ENCODE data around the gene ST6GALNAC4.
A peak's percentile ranks its signal among the peaks of the same experiment; 100 is the strongest.

Gene ST6GALNAC4

GRCh38 chr9:127920794-127921193 lies 4.0 kb upstream of the ST6GALNAC4 start:
- 96% methylated on average over 6 of the region's 7 CpGs for WGBS (ENCODE audit: insufficient coverage)
- ChIA-PET POLR2A (interaction anchor here (1.4 kb wide), 1 partner anchor 135 kb away, joined by 3 read pairs; the partner anchor contains the start of gene CDK9), CTCF (interaction anchor here (0.6 to 5.7 kb wide), 34 partner anchors 8 to 426 kb away, joined by 3 to 41 read pairs (median 4); partner anchors contain the start of genes PTRH1, ST6GALNAC6 and TOR2A)
- Histone ChIP-seq H3K27me3 (replicated peaks in 2 of 5; ENCODE audit: control insufficient read depth in 4 of 5, insufficient read depth in 5 of 5, low read length in 4 of 5) (peaks cover 0 to 17% (median 8%) of the 10 kb centered on the region in 5 experiments), H3K27ac (ENCODE audit: insufficient read depth in 1 of 2, low read depth in 1 of 2, low read length in 2 of 2, poor library complexity in 1 of 2, severe bottlenecking in 2 of 2) (no peak overlapping the region), H3K4me3 (ENCODE audit: control insufficient read depth in 1 of 7, extremely low read depth in 1 of 7, insufficient read depth in 4 of 7, low read depth in 2 of 7, low read length in 6 of 7) (no peak overlapping the region), H3K4me1 (ENCODE audit: control extremely low read depth in 1 of 4, control insufficient read depth in 4 of 4, insufficient read depth in 4 of 4, low read length in 3 of 4) (peaks cover 2 to 44% (median 39%) of the 10 kb centered on the region in 4 experiments), H3K9me3 (ENCODE audit: control extremely low read depth in 1 of 5, control insufficient read depth in 4 of 5, insufficient read depth in 2 of 5, low read depth in 1 of 5, low read length in 4 of 5) (no peaks in the 10 kb centered on the region), H3K36me3 (ENCODE audit: control insufficient read depth in 4 of 4, insufficient read depth in 4 of 4, low read length in 3 of 4) (no peaks in the 10 kb centered on the region)
- DNase-seq = no peak

DNA sequence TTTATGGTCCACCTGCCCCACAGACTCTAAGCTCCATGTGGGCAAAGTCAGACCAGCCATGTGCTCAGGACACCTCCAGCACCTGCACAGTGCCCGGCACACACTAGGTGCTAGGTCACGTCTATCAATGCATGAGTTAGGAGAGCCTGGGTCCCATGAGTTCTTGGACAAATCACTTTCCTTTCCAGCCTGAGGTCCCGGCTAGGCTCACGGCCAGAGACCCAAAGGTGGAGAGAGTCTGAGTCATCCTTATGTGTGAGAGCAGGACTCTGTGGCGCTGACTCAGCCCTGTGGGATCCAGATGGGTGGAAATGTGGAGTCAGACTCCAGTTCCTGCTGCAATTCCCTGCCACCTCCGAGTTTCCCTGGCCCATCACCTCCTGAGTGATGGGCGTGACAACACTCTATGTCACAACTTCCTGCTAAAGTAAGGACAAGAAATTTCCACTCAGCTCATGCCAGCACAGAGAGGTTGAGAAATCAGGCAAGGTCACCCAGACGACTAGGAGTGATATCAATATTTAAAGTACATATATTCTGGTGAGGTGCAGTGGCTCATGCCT lies 2.5 kb upstream of the ST6GALNAC4 start:
- Histone ChIP-seq H3K27ac (ENCODE audit: insufficient read depth in 1 of 2, low read depth in 1 of 2, low read length in 2 of 2, poor library complexity in 1 of 2, severe bottlenecking in 2 of 2) (no peak overlapping the region), H3K4me3 (ENCODE audit: control insufficient read depth in 1 of 7, extremely low read depth in 1 of 7, insufficient read depth in 4 of 7, low read depth in 2 of 7, low read length in 6 of 7) (no peak overlapping the region), H3K4me1 (ENCODE audit: control extremely low read depth in 1 of 4, control insufficient read depth in 4 of 4, insufficient read depth in 4 of 4, low read length in 3 of 4) (peaks cover 2 to 59% (median 51%) of the 10 kb centered on the region in 4 experiments), H3K36me3 (ENCODE audit: control insufficient read depth in 4 of 4, insufficient read depth in 4 of 4, low read length in 3 of 4) (peaks cover 0 to 6% (median 2%) of the 10 kb centered on the region in 4 experiments), H3K9me3 (ENCODE audit: control extremely low read depth in 1 of 5, control insufficient read depth in 4 of 5, insufficient read depth in 2 of 5, low read depth in 1 of 5, low read length in 4 of 5) (no peaks in the 10 kb centered on the region), H3K27me3 (replicated peaks in 2 of 5; ENCODE audit: control insufficient read depth in 4 of 5, insufficient read depth in 5 of 5, low read length in 4 of 5) (peaks cover 0 to 5% (median 3%) of the 10 kb centered on the region in 5 experiments)
- DNase-seq = peak in 2 of 3 donors; percentile 55 to 65
- POLR2A ChIA-PET = no interaction called here
- 79% methylated on average over 7 of the region's 8 CpGs for WGBS (ENCODE audit: insufficient coverage)
- CTCF ChIA-PET = interaction anchor here (1.0 to 5.7 kb wide), 10 partner anchors 22 to 419 kb away, joined by 3 to 41 read pairs (median 6); partner anchors contain the start of gene TOR2A

- Histone ChIP-seq H3K4me3 (ENCODE audit: control insufficient read depth in 1 of 7, extremely low read depth in 1 of 7, insufficient read depth in 4 of 7, low read depth in 2 of 7, low read length in 6 of 7) (no peak overlapping the region), H3K27me3 (replicated peaks in 2 of 5; ENCODE audit: control insufficient read depth in 4 of 5, insufficient read depth in 5 of 5, low read length in 4 of 5) (peaks cover 0 to 5% (median 2%) of the 10 kb centered on the region in 5 experiments), H3K27ac (ENCODE audit: insufficient read depth in 1 of 2, low read depth in 1 of 2, low read length in 2 of 2, poor library complexity in 1 of 2, severe bottlenecking in 2 of 2) (no peak overlapping the region), H3K4me1 (ENCODE audit: control extremely low read depth in 1 of 4, control insufficient read depth in 4 of 4, insufficient read depth in 4 of 4, low read length in 3 of 4) (peaks cover 2 to 59% (median 51%) of the 10 kb centered on the region in 4 experiments), H3K36me3 (ENCODE audit: control insufficient read depth in 4 of 4, insufficient read depth in 4 of 4, low read length in 3 of 4) (peaks cover 0 to 10% (median 5%) of the 10 kb centered on the region in 4 experiments), H3K9me3 (ENCODE audit: control extremely low read depth in 1 of 5, control insufficient read depth in 4 of 5, insufficient read depth in 2 of 5, low read depth in 1 of 5, low read length in 4 of 5) (no peaks in the 10 kb centered on the region)
- peak in 1 of 3 donors; percentile 47 for DNase-seq
- POLR2A ChIA-PET = interaction anchor here (3.4 kb wide), 1 partner anchor 20 kb away, joined by 15 read pairs; the partner anchor contains the start of gene ST6GALNAC6
- WGBS (ENCODE audit: insufficient coverage) = 75% methylated on average over 5 of the region's 8 CpGs
- CTCF ChIA-PET = interaction anchor here (0.9 to 5.7 kb wide), 11 partner anchors 19 to 330 kb away, joined by 3 to 41 read pairs (median 7); partner anchors contain the start of gene ST6GALNAC6
Observed at GRCh38 chr9:127918183-127919107, 1.6 kb upstream of the ST6GALNAC4 start.

DNA sequence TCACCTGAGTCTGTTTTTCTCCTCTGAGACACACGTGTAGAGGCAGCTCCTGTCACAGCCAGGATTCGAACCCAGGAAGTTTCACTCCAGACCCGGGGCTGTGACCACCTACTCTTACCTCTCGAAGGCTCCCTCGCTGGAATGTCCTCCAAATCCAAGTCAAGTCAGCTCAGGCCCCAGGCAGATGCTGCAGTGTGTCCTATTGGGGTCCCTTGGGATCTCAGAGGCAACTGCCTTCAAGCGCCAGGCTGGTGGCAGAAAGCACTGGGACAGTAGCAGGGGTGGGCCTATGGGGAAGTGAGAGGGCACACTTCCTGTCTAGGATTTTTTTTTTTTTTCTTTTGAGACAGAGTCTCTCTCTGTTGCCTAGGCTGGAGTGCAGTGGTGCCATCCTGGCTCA lies 762 bp upstream of the ST6GALNAC4 start:
- H3K36me3 ChIP-seq (ENCODE audit: control insufficient read depth in 4 of 4, insufficient read depth in 4 of 4, low read length in 3 of 4) = peaks cover 0 to 15% (median 10%) of the 10 kb centered on the region in 4 experiments
- DNase-seq = no peak
- 50% methylated on average over 6 of the region's 6 CpGs for WGBS (ENCODE audit: insufficient coverage)
- POLR2A ChIA-PET = interaction anchor here (0.5 to 3.4 kb wide), 4 partner anchors 19 to 348 kb away, joined by 3 to 15 read pairs (median 8); partner anchors contain the start of gene ST6GALNAC6
- H3K4me1 ChIP-seq (ENCODE audit: control extremely low read depth in 1 of 4, control insufficient read depth in 4 of 4, insufficient read depth in 4 of 4, low read length in 3 of 4) = peaks cover 2 to 64% (median 51%) of the 10 kb centered on the region in 4 experiments
- peaks cover 0 to 5% (median 0%) of the 10 kb centered on the region in 5 experiments for H3K27me3 ChIP-seq (replicated peaks in 2 of 5; ENCODE audit: control insufficient read depth in 4 of 5, insufficient read depth in 5 of 5, low read length in 4 of 5)
- CTCF ChIA-PET = interaction anchor here (0.8 to 4.4 kb wide), 9 partner anchors 13 to 148 kb away, joined by 3 to 15 read pairs (median 5); partner anchors contain the start of gene ST6GALNAC6
- H3K27ac ChIP-seq (ENCODE audit: insufficient read depth in 1 of 2, low read depth in 1 of 2, low read length in 2 of 2, poor library complexity in 1 of 2, severe bottlenecking in 2 of 2) = no peak overlapping the region
- peak overlapping the region in 4 of 7 experiments; percentile 40 to 94 (median 52) for H3K4me3 ChIP-seq (ENCODE audit: control insufficient read depth in 1 of 7, extremely low read depth in 1 of 7, insufficient read depth in 4 of 7, low read depth in 2 of 7, low read length in 6 of 7)
- H3K9me3 ChIP-seq (ENCODE audit: control extremely low read depth in 1 of 5, control insufficient read depth in 4 of 5, insufficient read depth in 2 of 5, low read depth in 1 of 5, low read length in 4 of 5) = no peaks in the 10 kb centered on the region

GRCh38 chr9:127915801-127916719 lies 781 bp downstream of the ST6GALNAC4 start:
- Histone ChIP-seq H3K36me3 (ENCODE audit: control insufficient read depth in 4 of 4, insufficient read depth in 4 of 4, low read length in 3 of 4) (peaks cover 2 to 25% (median 17%) of the 10 kb centered on the region in 4 experiments), H3K27ac (ENCODE audit: insufficient read depth in 1 of 2, low read depth in 1 of 2, low read length in 2 of 2, poor library complexity in 1 of 2, severe bottlenecking in 2 of 2) (peak overlapping the region in 1 of 2 experiments; percentile 66), H3K4me3 (ENCODE audit: control insufficient read depth in 1 of 7, extremely low read depth in 1 of 7, insufficient read depth in 4 of 7, low read depth in 2 of 7, low read length in 6 of 7) (peak overlapping the region; percentile 41 to 94 (median 77)), H3K27me3 (replicated peaks in 2 of 5; ENCODE audit: control insufficient read depth in 4 of 5, insufficient read depth in 5 of 5, low read length in 4 of 5) (no peaks in the 10 kb centered on the region), H3K4me1 (ENCODE audit: control extremely low read depth in 1 of 4, control insufficient read depth in 4 of 4, insufficient read depth in 4 of 4, low read length in 3 of 4) (peaks cover 2 to 56% (median 41%) of the 10 kb centered on the region in 4 experiments), H3K9me3 (ENCODE audit: control extremely low read depth in 1 of 5, control insufficient read depth in 4 of 5, insufficient read depth in 2 of 5, low read depth in 1 of 5, low read length in 4 of 5) (no peaks in the 10 kb centered on the region)
- CTCF ChIA-PET = interaction anchor here (0.7 to 4.1 kb wide), 14 partner anchors 10 to 327 kb away, joined by 3 to 15 read pairs (median 5); partner anchors contain the start of genes ST6GALNAC6 and TOR2A
- WGBS (ENCODE audit: insufficient coverage) = 6% methylated on average over 19 of the region's 27 CpGs
- POLR2A ChIA-PET = interaction anchor here (1.1 to 3.4 kb wide), 5 partner anchors 13 to 131 kb away, joined by 3 to 15 read pairs (median 7); partner anchors contain the start of genes CDK9 and ST6GALNAC6
- peak; percentile 77 to 97 (median 96) for DNase-seq

- Histone ChIP-seq H3K27ac (ENCODE audit: insufficient read depth in 1 of 2, low read depth in 1 of 2, low read length in 2 of 2, poor library complexity in 1 of 2, severe bottlenecking in 2 of 2) (no peak overlapping the region), H3K4me3 (ENCODE audit: control insufficient read depth in 1 of 7, extremely low read depth in 1 of 7, insufficient read depth in 4 of 7, low read depth in 2 of 7, low read length in 6 of 7) (peak overlapping the region in 4 of 7 experiments; percentile 9 to 74 (median 35)), H3K9me3 (ENCODE audit: control extremely low read depth in 1 of 5, control insufficient read depth in 4 of 5, insufficient read depth in 2 of 5, low read depth in 1 of 5, low read length in 4 of 5) (no peaks in the 10 kb centered on the region), H3K27me3 (replicated peaks in 2 of 5; ENCODE audit: control insufficient read depth in 4 of 5, insufficient read depth in 5 of 5, low read length in 4 of 5) (no peaks in the 10 kb centered on the region), H3K36me3 (ENCODE audit: control insufficient read depth in 4 of 4, insufficient read depth in 4 of 4, low read length in 3 of 4) (peaks cover 2 to 30% (median 21%) of the 10 kb centered on the region in 4 experiments), H3K4me1 (ENCODE audit: control extremely low read depth in 1 of 4, control insufficient read depth in 4 of 4, insufficient read depth in 4 of 4, low read length in 3 of 4) (peaks cover 2 to 56% (median 41%) of the 10 kb centered on the region in 4 experiments)
- no peak for DNase-seq
- ChIA-PET POLR2A (interaction anchor here (1.1 to 3.4 kb wide), 5 partner anchors 12 to 130 kb away, joined by 3 to 15 read pairs (median 7); partner anchors contain the start of genes CDK9 and ST6GALNAC6), CTCF (interaction anchor here (0.7 to 4.1 kb wide), 12 partner anchors 9 to 327 kb away, joined by 3 to 15 read pairs (median 4); partner anchors contain the start of genes ST6GALNAC6 and TOR2A)
- 88% methylated on average over 2 of the region's 5 CpGs for WGBS (ENCODE audit: insufficient coverage)
Observed at GRCh38 chr9:127915325-127915752, 1.5 kb downstream of the ST6GALNAC4 start.

Data from common myeloid progenitor, CD34-positive (primary cell).